Motor neuron (in vitro differentiated cells): ENCODE results near the gene CFAP97. TPM values are rescaled to one million over a fixed set of nuclear protein-coding genes. Genes with fewer than 3 reads are reported as not detected.
"Not testable (repeated sequence)": the region's sequence is repeated elsewhere in the genome, so short reads cannot be mapped to it uniquely, and the experiment has no call there.

Experiments used
- ATAC-seq, 8 experiments: fragments of 200-7000 bp; cut with Tn5 transposase; replicated peaks in 6 of 8; 2 replicates each; pipeline ENCODE4 v1.8.0; 2021; ENCODE audit warnings: mild to moderate bottlenecking in 8 of 8, moderate library complexity in 8 of 8
- H3K27ac ChIP-seq, 2 donors: fragments of 250-450 bp; sonication (Bioruptor Pico); 2 replicates each; pipeline ENCODE4 v1.9.0; 2021; ENCODE audit warnings: antibody characterized with exemption in 2 of 2, mild to moderate bottlenecking in 2 of 2, moderate library complexity in 1 of 2
- H3K4me1 ChIP-seq, 2 donors: fragments of 250-450 bp; sonication (Bioruptor Pico); replicated peaks in 1 of 2; 2 replicates each; pipeline ENCODE4 v1.6.1; 2021; ENCODE audit warnings: antibody characterized with exemption in 2 of 2, mild to moderate bottlenecking in 2 of 2, moderate library complexity in 1 of 2
- H3K4me3 ChIP-seq, 5 donors: fragments of 250-450 bp; sonication (Bioruptor Pico); 2 replicates each; pipeline ENCODE4 v1.9.0; 2021; ENCODE audit warnings: antibody characterized with exemption in 5 of 5, mild to moderate bottlenecking in 5 of 5, moderate library complexity in 4 of 5
- WGBS, 10 experiments: fragments of 450-650 bp; shearing (Covaris generic); methylation state at CpG; one replicate each; pipeline ENCODE4 v1.0.0; 2022; 5-methylcytosine and 5-hydroxymethylcytosine counted together
- in situ Hi-C, 9 experiments: fragments of 400-800 bp; cut with MboI; loops; one replicate each; pipeline ENCODE4 v1.15.0; 2021; ENCODE audit warnings: low sequenced_read_pairs in 9 of 9, low pct_unique_long_range_greater_than_20kb in 2 of 9; ENCODE audit not compliant: unreplicated experiment in 9 of 9
- total RNA-seq, 8 experiments: library from RNA; unstranded; fragments of 300-600 nt; gene quantifications; 2 replicates each; pipeline versions ENCODE4 v1.2.3 to v1.2.4, GENCODE V29; 2022

CFAP97 gene
- total RNA-seq, 8 experiments from 2014 or later, result 19.1 to 58.6 (median 32.9) TPM

DNA sequence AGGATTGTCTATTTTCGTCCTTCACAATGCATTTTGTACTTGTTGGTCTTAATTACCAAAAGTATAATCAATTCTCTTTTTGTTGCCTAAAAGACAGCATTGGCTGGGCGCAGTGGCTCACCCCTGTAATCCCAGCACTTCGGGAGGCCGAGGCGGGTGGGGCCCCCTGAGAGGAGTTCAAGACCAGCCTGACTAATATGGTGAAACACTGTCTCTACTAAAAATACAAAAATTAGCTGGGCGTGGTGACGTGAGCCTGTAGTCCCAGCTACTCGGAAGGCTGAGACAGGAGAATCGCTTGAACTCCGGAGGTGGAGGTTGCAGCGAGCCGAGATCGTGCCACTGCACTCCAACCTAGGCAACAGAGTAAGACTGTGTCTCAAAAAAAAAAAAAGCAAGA, 1.3 kb upstream of the CFAP97 start:
- in situ Hi-C loops, H3K27ac ChIP-seq, ATAC-seq: not testable (repeated sequence)
- WGBS, 10 experiments, result 67 to 100% (median 93%) methylated on average over 1 to 9 of the region's 13 CpGs; no CpG with 5 or more reads in 2 of the 10 experiments
- Histone ChIP-seq H3K4me3 (peak overlapping the region in 1 of 5 donors; percentile 51), H3K4me1 (peaks cover 14 to 15% of the 10 kb centered on the region in 2 donors)

DNA sequence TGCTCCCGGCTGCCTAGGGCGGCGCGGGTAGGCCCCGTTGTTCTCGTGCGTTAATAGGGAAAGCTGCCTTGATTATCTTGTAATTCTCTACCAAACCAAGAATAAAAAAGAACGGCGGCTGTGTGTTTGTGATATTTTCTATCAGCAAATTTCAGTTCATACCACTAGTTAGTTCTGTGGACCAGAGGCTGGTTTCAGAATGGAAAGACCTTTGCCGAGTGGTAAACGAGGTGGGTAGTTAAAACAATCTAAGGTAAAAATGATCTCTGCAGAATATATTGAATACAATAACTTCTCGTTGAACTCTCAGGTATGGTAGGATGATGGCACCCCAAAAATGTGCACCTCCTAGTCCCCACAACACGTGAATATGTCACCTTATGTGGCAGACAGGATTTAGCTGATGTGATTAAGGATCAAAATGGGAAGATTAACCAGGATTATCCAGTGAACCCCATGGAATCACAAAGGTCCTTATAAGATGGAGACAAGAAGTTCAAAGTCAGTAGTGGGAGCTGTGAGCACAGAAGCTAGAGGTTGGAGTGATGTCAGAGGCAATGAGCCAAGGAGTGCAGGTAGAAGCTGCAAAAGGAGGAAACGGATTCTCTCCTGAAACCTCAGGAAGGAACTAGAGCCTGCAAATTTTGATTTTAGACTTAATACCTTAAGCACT, 574 bp upstream of the CFAP97 start:
- WGBS, 10 experiments, result 1 to 46% (median 14%) methylated on average over 3 to 14 of the region's 14 CpGs
- in situ Hi-C loops, result no loop called here
- H3K4me3 ChIP-seq, result peak overlapping the region; percentile 42 to 60 (median 53)

DNA sequence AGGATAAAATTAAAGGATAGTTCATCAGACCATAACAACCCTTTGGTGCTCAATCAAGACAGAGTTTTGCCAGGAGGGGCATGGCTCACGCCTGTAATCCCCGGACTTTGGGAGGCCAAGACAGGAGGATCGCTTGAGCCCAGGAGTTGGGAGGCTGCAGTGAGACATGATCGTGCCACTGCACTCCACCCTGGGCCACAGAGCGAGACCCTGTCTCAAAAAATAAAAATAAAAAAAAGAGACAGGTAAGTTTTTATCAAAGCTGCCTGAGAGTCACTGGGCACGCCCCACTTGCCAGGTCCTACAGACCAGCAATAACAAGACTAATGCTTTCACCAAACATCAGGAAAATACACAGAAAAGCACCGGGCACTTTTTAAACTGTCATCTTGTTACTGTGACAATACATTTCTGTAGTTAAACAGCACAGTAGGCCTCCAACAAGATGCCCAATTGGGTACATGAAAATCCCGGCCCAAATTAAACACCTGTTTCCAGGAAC, 765 bp downstream of the CFAP97 start:
- Histone ChIP-seq H3K4me3 (peak overlapping the region; percentile 42 to 60 (median 53)), H3K27ac (peak overlapping the region in 1 of 2 donors; percentile 82), H3K4me1 (peaks cover 14 to 15% of the 10 kb centered on the region in 2 donors)
- in situ Hi-C loops, result no loop called here
- no peak for ATAC-seq
- 33 to 84% (median 67%) methylated on average over 2 to 8 of the region's 8 CpGs; no CpG with 5 or more reads in 3 of the 10 experiments for WGBS, 10 experiments

More for the DNA sequence above, 574 bp upstream of the CFAP97 start:
- Histone ChIP-seq H3K4me1 (peaks cover 14 to 15% of the 10 kb centered on the region in 2 donors), H3K27ac (peak overlapping the region; percentile 57 to 82)
- ATAC-seq, result no peak

DNA sequence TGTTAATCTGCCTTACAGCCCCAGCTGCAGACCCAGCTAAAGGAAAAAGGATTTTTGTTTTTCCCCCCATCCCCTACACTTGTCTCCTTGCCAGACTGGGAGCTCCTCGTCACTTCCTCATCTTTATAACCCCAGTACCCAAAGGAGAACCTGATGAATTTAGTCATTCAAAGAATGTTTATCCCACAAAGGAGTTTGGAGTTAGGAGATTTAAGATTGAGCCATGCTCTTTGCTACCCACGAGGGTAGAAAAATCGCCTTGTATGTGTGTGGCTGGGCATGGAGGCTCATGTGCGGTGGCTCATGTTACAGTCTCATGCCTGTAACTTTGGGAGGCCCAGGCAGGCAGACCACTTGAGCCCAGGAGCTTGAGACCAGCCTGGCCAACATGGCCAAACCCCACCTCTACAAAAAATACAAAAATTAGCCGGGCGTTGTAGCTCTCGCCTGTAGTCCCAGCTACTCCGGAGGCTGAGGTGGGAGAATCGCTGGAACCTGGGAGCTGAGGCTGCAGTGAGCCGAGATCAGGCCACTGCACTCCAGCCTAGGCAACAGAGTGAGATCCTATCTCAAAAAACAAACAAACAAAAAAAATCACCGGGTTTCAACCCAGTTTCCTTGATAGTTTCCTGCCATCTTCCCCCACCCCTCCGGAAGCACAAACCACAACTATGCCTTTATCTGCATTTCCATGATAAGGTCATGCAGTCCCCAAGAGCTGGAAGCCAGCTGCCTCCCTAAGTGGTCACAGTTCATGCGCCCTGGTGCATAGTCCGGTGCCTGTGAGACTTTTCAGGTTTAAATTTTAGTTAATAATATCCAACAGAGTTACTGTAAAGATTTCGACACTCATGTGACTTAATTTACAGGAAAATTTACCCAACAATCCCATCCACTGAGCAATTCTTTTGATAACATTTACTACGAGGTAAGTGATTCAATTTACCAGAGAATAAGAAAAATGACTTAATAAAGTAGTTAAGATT, 1.5 kb downstream of the CFAP97 start:
- H3K27ac ChIP-seq, result peak overlapping the region in 1 of 2 donors; percentile 37
- peak in 3 of 8 experiments; percentile 5 to 16 (median 7) for ATAC-seq
- peak overlapping the region in 2 of 5 donors; percentile 51 to 60 for H3K4me3 ChIP-seq
- in situ Hi-C loops, result no loop called here
- WGBS, 10 experiments, result 35 to 95% (median 50%) methylated on average over 2 to 9 of the region's 16 CpGs
- H3K4me1 ChIP-seq, result peaks cover 14 to 15% of the 10 kb centered on the region in 2 donors

DNA sequence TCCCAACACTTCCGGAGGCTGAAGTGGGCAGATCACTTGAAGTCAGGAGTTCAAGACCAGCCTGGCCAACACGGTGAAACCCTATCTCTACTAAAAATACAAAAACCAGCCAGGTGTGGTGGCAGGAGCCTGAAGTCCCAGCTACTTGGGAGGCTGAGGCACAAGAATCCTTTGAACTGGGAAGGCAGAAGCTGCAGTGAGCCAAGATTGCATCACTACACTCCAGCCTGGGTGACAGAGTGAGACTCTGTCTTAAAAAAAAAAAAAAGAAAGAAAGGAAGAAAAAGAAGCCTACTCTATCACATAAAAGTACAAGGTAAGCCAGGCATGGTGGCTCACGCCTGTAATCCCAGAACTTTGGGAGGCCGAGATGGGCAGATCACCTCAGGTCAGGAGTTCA, 5.6 kb downstream of the CFAP97 start:
- WGBS, 10 experiments, result 82 to 100% (median 100%) methylated on average over 2 to 3 of the region's 4 CpGs; no CpG with 5 or more reads in 3 of the 10 experiments
- H3K4me1 ChIP-seq, result peaks cover 10 to 14% of the 10 kb centered on the region in 2 donors
- ATAC-seq, H3K27ac ChIP-seq, in situ Hi-C loops, H3K4me3 ChIP-seq: not testable (repeated sequence)

DNA sequence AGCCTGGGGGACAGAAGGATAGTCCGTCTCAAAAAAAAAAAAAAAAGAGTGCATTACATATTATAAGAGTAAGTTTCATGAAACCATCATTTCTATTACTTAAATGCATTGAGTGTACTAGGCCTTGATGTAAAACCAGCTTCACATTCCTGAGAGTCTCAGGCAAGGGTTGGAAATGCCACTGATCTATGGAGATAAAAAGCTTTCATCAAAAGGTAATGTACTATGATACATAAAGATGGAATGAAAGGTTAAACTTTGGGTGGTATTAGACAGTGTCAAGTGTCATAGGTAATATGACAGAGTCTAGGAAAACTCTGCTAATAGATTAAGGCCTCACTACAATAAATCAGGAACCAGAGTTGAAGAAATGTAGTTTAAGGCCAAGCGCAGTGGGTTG, 7.4 kb downstream of the CFAP97 start:
- H3K4me3 ChIP-seq, result no peak overlapping the region
- ATAC-seq, result no peak
- no peak overlapping the region for H3K27ac ChIP-seq
- in situ Hi-C loops, result no loop called here
- 83 to 100% (median 100%) methylated on average over 1 to 2 of the region's 2 CpGs; no CpG with 5 or more reads in 2 of the 10 experiments for WGBS, 10 experiments
- H3K4me1 ChIP-seq, result no peaks in the 10 kb centered on the region

DNA sequence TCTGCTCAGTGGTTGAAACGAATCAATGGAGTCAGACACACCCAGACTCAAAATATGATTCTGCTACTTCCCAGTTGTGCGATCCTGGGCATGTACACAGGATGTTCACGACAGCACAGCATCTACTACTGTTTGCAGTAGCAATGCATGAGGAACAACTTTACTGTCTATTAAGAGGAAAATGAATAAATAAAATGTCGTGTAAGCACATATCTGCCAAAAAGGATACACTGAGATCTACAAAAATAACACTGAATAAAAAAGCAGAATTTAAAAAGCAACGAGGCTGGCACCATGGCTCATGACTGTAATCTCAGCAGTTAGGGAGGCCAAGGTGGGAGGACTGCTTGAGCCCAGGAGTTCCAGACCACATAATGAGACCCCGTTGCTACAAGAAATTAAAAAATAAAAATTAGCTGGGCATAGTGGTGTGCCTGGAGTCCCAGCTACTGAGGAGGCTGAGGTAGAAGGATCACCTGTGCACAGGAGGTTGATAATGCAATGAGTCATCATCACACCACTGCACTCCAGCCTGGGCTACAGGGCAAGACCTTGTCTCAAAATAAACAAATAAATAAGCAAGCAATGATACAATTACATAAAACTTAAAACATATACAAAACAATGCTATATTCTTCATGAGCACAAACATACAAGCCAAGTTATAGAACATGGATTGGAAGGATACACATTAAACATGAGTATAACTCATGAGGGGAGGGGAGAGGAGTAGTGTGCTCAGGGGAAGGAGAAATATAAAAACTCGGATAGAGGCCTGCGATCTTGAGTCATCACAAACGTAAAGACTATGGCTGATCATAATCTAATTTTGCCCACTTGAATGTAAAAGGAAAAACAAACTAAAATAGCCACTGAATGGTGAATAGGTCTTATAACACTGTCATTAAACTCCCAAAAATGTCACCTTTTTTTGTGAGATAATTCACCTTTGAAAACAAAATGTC, 8.6 kb downstream of the CFAP97 start:
- in situ Hi-C loops, result no loop called here
- Histone ChIP-seq H3K4me3 (no peak overlapping the region), H3K4me1 (no peaks in the 10 kb centered on the region), H3K27ac (no peak overlapping the region)
- 76 to 100% (median 93%) methylated on average over 2 to 7 of the region's 9 CpGs; no CpG with 5 or more reads in 1 of the 10 experiments for WGBS, 10 experiments
- ATAC-seq, result no peak

DNA sequence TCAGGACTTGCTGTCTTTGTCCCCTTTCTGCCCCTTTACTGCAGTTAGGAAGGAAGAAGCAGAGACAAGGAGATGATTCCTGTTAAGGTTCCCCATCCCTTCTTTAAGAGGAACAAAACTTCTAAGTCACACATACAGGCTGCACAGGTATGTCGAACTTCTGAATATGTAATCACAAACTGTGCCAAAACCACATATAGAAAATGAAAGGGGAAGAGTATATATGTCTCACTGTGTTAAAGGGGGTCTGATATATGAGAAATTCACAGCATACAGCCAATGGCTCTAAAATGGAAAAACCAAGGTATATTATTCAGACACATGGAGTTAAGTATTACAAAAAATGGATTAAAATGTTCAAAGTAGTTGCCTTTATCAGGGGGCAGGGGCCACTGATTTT, 11.7 kb downstream of the CFAP97 start:
- H3K4me3 ChIP-seq, result no peak overlapping the region
- WGBS, 10 experiments, result 80 to 100% (median 93%) methylated on average over 1 of the region's 1 CpG; no CpG with 5 or more reads in 6 of the 10 experiments
- in situ Hi-C loops, result no loop called here
- peaks cover under 1 to 3% of the 10 kb centered on the region in 2 donors for H3K4me1 ChIP-seq
- no peak for ATAC-seq
- no peak overlapping the region for H3K27ac ChIP-seq

DNA sequence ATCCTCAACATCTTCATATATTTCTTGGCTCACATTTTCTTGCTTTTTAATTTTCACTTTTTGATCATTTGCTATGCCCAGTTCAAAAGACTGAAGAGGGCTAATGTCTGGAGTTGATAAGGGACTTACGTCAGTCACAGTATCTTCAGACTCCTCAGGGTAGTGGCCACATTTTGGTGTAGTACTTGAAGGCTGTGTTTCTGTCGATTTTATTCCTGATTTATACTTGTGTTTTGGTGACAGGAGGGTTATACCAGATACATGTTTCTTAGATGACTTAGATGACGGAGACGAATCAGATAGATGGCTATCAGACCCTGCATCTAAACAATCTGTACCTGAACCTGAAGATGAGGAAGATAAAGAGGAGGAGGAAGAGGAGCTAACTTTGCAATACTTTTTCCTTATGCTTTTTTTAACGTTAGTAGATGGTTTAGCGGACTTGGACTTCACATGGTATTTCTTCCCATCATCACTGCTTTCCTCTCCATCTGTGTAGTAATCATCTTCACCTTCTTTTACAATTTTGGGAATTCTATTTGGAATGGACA, 13.4 kb downstream of the CFAP97 start:
- no peak overlapping the region for H3K27ac ChIP-seq
- WGBS, 10 experiments, result 86 to 100% (median 92%) methylated on average over 1 to 6 of the region's 6 CpGs
- H3K4me1 ChIP-seq, result peaks cover 4 to 8% of the 10 kb centered on the region in 2 donors
- no peak for ATAC-seq
- in situ Hi-C loops, result no loop called here
- H3K4me3 ChIP-seq, result no peak overlapping the region

DNA sequence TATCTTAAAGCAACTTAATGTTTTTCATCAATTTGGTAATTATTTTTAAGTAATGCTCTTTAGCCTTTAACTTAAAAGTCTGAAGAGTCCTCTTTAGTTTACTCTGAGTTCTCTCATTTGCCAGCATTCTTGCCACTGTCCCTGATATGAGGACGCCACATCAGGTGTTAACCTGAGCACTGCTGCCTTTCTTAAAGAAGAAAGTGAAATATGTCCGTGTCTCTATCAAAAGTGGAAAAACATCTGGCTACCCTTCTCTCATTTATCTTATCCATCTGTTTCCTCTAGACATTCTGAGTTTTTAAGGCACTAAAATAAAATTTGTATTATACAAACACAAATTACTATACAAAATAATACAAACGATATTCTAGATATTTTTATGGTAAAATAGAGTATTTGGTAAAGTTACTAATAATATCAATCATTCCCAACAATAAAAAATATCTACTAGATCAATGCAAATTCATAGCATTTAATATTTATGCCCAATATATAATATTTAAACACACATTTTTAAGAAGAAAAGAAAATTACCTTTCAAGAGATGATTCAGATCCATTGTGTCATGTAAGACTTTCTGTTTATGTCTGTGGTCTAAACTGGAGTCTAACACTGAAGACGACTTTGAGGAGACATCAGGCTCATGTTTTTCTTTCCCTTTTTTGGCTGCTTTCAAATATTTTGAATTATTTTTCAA, 14.0 kb downstream of the CFAP97 start:
- in situ Hi-C loops, result no loop called here
- no peak for ATAC-seq
- WGBS, 10 experiments, result 31 to 100% (median 92%) methylated on average over 2 to 4 of the region's 4 CpGs

DNA sequence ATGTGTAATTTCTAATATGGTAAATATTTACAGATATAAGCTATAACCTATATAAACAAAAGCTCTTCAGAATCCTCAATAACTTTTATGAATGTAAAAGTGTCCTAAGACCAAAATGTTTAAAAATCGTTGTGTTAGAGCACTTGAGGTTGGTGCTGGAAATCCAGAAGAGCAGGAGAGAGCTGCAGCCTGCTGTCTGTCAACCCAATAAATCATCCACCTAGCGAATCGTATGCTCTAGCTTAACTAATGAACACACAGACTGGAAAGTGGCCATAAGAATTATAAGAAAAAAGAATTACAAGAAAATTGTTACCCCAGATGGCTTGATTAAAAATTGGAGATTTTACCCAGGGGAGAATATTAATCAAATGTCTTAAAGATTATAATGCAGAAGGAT, 17.0 kb downstream of the CFAP97 start:
- Histone ChIP-seq H3K4me1 (peaks cover 4 to 8% of the 10 kb centered on the region in 2 donors), H3K4me3 (no peak overlapping the region), H3K27ac (no peak overlapping the region)
- ATAC-seq, result peak in 2 of 8 experiments; percentile 40 to 44
- in situ Hi-C loops, result no loop called here
- WGBS, 10 experiments, result 50 to 100% (median 69%) methylated on average over 2 to 3 of the region's 3 CpGs; no CpG with 5 or more reads in 1 of the 10 experiments

More for the DNA sequence above, 14.0 kb downstream of the CFAP97 start:
- peaks cover 4 to 8% of the 10 kb centered on the region in 2 donors for H3K4me1 ChIP-seq
- no peak overlapping the region for H3K4me3 ChIP-seq
- H3K27ac ChIP-seq, result no peak overlapping the region
